Left ventricle myocardium inferior (tissue), 1 donor: ENCODE measurements around the gene CD207. TPM values are rescaled to one million over a fixed set of nuclear protein-coding genes. Genes with fewer than 3 reads are reported as not detected.
"Not testable (repeated sequence)": the region's sequence is repeated elsewhere in the genome, so short reads cannot be mapped to it uniquely, and the experiment has no call there.

Source experiments
- DNase-seq: peaks from one replicate; pipeline ENCODE4 v3.0.0-alpha.2; 2020
- H3K27ac ChIP-seq: fragments of 200-600 bp; replicated peaks from 2 replicates; pipeline ENCODE4 v1.8.0; 2021
- H3K27me3 ChIP-seq: fragments of 200-600 bp; 2 replicates; pipeline ENCODE4 v1.8.0; 2021; ENCODE audit warnings: low read depth
- H3K36me3 ChIP-seq: fragments of 200-600 bp; 2 replicates; pipeline ENCODE4 v1.8.0; 2021
- H3K4me1 ChIP-seq: fragments of 200-600 bp; 2 replicates; pipeline ENCODE4 v1.8.0; 2021
- H3K4me3 ChIP-seq: fragments of 200-600 bp; 2 replicates; pipeline ENCODE4 v1.8.0; 2021; ENCODE audit warnings: mild to moderate bottlenecking, moderate library complexity
- H3K9me3 ChIP-seq: fragments of 200-600 bp; replicated peaks from 2 replicates; pipeline ENCODE4 v1.8.0; 2021
- intact Hi-C: fragments of 100-400 bp; cut with micrococcal nuclease; formaldehyde crosslinking; loops from one replicate; pipeline ENCODE4 v1.11.0; 2022
- total RNA-seq: library from RNA; stranded (reverse); fragmentation: NEBNext Ultra II Directional; extraction: Animal tissue kit (Norgen Biotek cat#: 25700); gene quantifications from one replicate; pipeline ENCODE4 v1.2.1, GENCODE V29; 2021
- TF ChIP-seq, protein P1 (sequence below): fragments of 200-600 bp; IDR thresholded peaks from 2 replicates; pipeline ENCODE4 v1.8.0; 2021; ENCODE audit warnings: antibody characterized with exemption, mild to moderate bottlenecking, borderline replicate concordance
- donor health status: DM: no; HTN: yes; CAD: no; lungs with severe emphysema.

The CD207 gene
- total RNA-seq, 1 donor from 2014 or later, result not detected

DNA sequence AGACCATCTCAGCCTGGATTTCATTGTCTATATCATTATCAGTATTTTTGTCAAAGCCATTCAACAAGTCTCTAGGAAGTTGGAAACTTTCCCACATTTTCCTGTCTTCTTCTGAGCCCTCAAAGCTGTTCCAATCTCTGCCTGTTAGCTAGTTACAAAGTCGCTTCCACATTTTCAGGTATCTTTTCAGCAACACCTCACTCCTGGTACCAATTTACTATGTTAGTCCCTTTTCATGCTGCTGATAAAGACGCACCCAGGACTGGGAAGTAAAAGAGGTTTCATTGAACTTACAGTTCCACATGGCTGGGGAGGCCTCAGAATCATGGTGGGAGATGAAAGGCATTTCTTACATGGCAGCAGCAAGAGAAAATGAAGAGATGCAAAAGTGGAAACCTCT, 35.9 kb downstream of the CD207 start:
- H3K9me3 ChIP-seq, result peaks cover 12% of the 10 kb centered on the region
- no peak for DNase-seq
- H3K4me3 ChIP-seq, result no peak overlapping the region
- no peaks in the 10 kb centered on the region for H3K36me3 ChIP-seq
- no peaks in the 10 kb centered on the region for H3K4me1 ChIP-seq
- TF ChIP-seq, protein P1, sequence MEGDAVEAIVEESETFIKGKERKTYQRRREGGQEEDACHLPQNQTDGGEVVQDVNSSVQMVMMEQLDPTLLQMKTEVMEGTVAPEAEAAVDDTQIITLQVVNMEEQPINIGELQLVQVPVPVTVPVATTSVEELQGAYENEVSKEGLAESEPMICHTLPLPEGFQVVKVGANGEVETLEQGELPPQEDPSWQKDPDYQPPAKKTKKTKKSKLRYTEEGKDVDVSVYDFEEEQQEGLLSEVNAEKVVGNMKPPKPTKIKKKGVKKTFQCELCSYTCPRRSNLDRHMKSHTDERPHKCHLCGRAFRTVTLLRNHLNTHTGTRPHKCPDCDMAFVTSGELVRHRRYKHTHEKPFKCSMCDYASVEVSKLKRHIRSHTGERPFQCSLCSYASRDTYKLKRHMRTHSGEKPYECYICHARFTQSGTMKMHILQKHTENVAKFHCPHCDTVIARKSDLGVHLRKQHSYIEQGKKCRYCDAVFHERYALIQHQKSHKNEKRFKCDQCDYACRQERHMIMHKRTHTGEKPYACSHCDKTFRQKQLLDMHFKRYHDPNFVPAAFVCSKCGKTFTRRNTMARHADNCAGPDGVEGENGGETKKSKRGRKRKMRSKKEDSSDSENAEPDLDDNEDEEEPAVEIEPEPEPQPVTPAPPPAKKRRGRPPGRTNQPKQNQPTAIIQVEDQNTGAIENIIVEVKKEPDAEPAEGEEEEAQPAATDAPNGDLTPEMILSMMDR, result no peak
- no peak overlapping the region for H3K27ac ChIP-seq
- H3K27me3 ChIP-seq, result peaks cover 35% of the 10 kb centered on the region
- intact Hi-C loops, result no loop called here

DNA sequence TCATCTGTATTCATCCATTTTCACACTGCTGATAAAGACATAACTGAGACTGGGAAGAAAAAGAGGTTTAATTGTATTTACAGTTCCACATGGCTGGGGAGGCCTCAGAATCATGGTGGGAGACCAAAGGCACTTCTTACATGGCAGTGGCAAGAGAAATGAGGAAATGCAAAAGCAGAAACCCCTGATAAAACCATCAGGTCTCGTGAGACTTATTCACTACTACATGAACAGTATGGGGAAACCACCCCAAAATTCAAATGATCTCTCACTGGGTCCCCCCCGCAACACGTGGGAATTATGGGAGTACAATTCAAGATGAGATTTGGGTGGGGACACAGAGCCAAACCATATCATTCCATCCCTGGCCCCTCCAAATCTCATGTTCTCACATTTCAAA, 37.6 kb downstream of the CD207 start:
- H3K4me1 ChIP-seq, H3K36me3 ChIP-seq, H3K4me3 ChIP-seq, DNase-seq, H3K27ac ChIP-seq, intact Hi-C loops: not testable (repeated sequence)
- H3K27me3 ChIP-seq, result peaks cover 52% of the 10 kb centered on the region
- peaks cover 12% of the 10 kb centered on the region for H3K9me3 ChIP-seq

DNA sequence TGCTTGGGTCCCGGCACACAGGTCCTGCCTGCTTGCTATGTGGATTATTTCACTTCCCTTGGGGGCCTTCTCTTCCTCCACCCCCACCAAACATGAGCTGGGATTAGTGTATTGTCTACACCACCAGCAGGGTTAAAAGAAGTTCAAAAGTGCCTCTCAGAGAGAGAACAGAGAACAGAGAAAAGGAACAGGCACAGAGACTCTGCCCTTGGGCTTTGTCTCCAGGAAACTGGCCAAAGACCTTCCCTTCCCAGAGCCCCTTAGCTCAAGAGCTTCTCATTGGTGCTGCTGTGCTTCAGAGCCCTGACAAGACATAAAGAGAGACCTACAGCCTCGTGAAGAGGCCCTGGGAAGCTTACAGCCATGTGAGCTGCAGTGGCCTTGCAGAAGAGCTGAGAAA, 38.1 kb downstream of the CD207 start:
- peaks cover 57% of the 10 kb centered on the region for H3K27me3 ChIP-seq
- H3K27ac ChIP-seq, result no peak overlapping the region
- intact Hi-C loops, result no loop called here

DNA sequence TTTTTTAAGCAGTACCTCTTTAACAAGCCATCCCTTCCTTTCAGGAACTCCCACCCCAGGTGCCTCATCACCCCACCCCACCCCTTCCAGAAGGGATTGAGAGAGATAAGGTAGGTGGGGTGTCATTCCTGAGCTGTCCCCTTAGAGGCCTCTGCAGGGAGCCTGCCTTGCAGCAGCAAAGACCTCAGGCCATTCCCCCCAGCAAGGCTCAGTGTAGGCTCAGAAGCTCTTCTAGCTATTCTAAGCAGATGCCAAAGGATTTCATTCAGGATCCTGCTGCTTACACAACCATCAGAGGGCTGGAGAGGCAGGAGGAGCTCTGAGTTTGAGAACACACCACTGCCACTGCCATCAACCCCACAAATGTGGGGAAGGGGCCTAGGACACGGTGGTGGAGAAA, 39.4 kb downstream of the CD207 start:
- Histone ChIP-seq H3K9me3 (peaks cover 12% of the 10 kb centered on the region), H3K27me3 (peaks cover 69% of the 10 kb centered on the region), H3K36me3 (no peaks in the 10 kb centered on the region), H3K27ac (no peak overlapping the region), H3K4me1 (no peaks in the 10 kb centered on the region), H3K4me3 (no peak overlapping the region)
- TF ChIP-seq, protein P1, result no peak
- no peak for DNase-seq
- intact Hi-C loops, result no loop called here

More for the DNA sequence above, 38.1 kb downstream of the CD207 start:
- peaks cover 12% of the 10 kb centered on the region for H3K9me3 ChIP-seq
- TF ChIP-seq, protein P1, result no peak
- no peak for DNase-seq
- H3K36me3 ChIP-seq, result no peaks in the 10 kb centered on the region
- H3K4me1 ChIP-seq, result no peaks in the 10 kb centered on the region
- H3K4me3 ChIP-seq, result no peak overlapping the region

DNA sequence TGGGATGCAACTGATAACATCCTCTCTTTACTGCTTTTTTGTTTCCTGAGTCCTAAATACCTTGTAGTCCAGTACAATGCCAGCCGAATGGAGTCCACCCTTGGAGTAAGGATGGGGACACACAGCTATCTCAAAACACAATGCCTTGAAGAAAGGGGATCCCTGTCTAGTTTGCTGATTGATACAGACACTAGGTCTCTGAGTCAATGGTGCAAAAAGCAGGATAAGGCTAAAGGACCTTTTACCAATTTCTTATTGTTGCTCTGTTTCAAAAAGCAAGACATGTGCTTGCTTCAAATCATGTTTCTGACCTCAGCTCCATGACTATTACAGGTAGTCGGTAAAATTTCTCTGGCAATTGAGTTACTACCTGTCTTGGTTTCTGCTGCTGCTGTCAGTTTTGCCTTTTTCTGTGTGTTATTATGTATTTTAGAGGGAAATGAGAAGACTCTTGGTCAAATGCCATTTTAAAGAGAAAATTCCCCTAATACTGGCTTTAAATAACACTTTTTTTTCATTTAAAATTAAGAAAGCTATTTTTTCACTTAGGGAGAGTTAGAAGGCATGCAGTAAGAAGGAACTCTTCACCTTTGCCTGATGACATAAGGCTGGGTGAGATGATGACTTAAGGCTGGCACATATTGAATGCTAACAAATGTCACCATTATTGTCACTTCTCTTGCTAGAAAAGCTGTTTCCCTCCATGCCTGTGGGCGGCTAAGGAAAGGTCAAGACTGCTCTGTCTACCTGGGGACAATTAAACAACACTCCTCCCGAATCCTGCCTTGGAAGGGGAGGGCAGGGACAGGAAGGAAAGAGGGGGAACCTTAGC, 40.2 kb downstream of the CD207 start:
- peaks cover 3% of the 10 kb centered on the region for H3K4me1 ChIP-seq
- TF ChIP-seq, protein P1, result no peak

DNA sequence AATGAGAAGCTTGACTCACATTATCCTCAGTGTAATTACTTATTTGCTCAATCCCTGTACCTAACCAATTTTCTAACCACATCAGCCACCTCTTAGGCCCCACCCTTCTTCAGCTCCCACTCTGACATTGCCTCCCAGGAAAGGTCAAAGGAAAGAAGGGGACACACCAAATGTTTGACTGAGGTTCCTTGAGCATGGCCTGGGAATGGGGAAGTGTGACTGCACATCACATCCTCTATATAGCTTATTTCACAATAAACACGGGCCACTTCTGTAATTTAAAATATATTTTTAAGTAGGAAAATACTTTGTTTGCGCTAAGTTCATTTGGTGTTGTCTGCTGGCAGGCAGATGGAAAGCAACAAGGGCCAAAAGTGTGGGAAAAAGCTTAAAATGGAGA, 42.2 kb downstream of the CD207 start:
- H3K4me3 ChIP-seq, result no peak overlapping the region
- H3K36me3 ChIP-seq, result no peaks in the 10 kb centered on the region
- no peak overlapping the region for H3K27ac ChIP-seq
- H3K27me3 ChIP-seq, result peaks cover 87% of the 10 kb centered on the region
- intact Hi-C loops, result no loop called here
- TF ChIP-seq, protein P1, result no peak
- peaks cover 14% of the 10 kb centered on the region for H3K4me1 ChIP-seq
- no peak for DNase-seq
- no peaks in the 10 kb centered on the region for H3K9me3 ChIP-seq

More for the DNA sequence above, 40.2 kb downstream of the CD207 start:
- DNase-seq, result no peak
- Histone ChIP-seq H3K36me3 (no peaks in the 10 kb centered on the region), H3K9me3 (peaks cover 12% of the 10 kb centered on the region), H3K4me3 (no peak overlapping the region), H3K27ac (no peak overlapping the region), H3K27me3 (peaks cover 78% of the 10 kb centered on the region)
- intact Hi-C loops, result no loop called here
